GM12891 (cell line): Measurements from ENCODE around the gene ZBTB38.

Experiments used
- PAX5 ChIP-seq: IDR thresholded peaks from 2 replicates; pipeline ENCODE4 v1.6.1; 2011; ENCODE audit warnings: low read length, moderate library complexity, mild to moderate bottlenecking; ENCODE audit not compliant: insufficient read depth, severe bottlenecking
- SPI1 ChIP-seq: IDR thresholded peaks from 2 replicates; pipeline ENCODE4 v1.6.1; 2011; ENCODE audit warnings: low read depth, low read length, control low read depth

- TF ChIP-seq PAX5 (no peak), SPI1 (no peak)
These were observed 24.8 kb downstream of the ZBTB38 start for GRCh38 chr3:141392897-141393734.
